Stomach smooth muscle (tissue), 2 donors: ENCODE results near the gene TEX14.

Experiments
- H3K27ac ChIP-seq: one replicate; pipeline ENCODE4 v1.7.0; 2013; ENCODE audit warnings: mild to moderate bottlenecking, low read length, inconsistent platforms
- H3K27me3 ChIP-seq, 2 donors: one replicate each; pipeline ENCODE4 v1.7.0; 2013; ENCODE audit warnings: low read length in 2 of 2; ENCODE audit not compliant: insufficient read depth in 2 of 2, control insufficient read depth in 1 of 2
- H3K36me3 ChIP-seq, 2 donors: one replicate each; pipeline ENCODE4 v1.7.0; 2013; ENCODE audit warnings: low read length in 2 of 2; ENCODE audit not compliant: control insufficient read depth in 2 of 2, insufficient read depth in 2 of 2
- H3K4me1 ChIP-seq: one replicate; pipeline ENCODE4 v1.7.0; 2013; ENCODE audit warnings: low read length; ENCODE audit not compliant: control insufficient read depth, insufficient read depth
- H3K4me3 ChIP-seq, 2 donors: one replicate each; pipeline ENCODE4 v1.7.0; 2013; ENCODE audit warnings: low read length in 2 of 2
- H3K9ac ChIP-seq, 2 donors: one replicate each; pipeline ENCODE4 v1.7.0; 2013; ENCODE audit warnings: low read length in 2 of 2, mild to moderate bottlenecking in 1 of 2
- H3K9me3 ChIP-seq, 2 donors: one replicate each; pipeline ENCODE4 v1.7.0; 2013; ENCODE audit warnings: low read length in 2 of 2; ENCODE audit not compliant: control insufficient read depth in 2 of 2
- donor health status: healthy.
- donor health status: Pancreatic carcinoma.

The TEX14 gene, protein sequence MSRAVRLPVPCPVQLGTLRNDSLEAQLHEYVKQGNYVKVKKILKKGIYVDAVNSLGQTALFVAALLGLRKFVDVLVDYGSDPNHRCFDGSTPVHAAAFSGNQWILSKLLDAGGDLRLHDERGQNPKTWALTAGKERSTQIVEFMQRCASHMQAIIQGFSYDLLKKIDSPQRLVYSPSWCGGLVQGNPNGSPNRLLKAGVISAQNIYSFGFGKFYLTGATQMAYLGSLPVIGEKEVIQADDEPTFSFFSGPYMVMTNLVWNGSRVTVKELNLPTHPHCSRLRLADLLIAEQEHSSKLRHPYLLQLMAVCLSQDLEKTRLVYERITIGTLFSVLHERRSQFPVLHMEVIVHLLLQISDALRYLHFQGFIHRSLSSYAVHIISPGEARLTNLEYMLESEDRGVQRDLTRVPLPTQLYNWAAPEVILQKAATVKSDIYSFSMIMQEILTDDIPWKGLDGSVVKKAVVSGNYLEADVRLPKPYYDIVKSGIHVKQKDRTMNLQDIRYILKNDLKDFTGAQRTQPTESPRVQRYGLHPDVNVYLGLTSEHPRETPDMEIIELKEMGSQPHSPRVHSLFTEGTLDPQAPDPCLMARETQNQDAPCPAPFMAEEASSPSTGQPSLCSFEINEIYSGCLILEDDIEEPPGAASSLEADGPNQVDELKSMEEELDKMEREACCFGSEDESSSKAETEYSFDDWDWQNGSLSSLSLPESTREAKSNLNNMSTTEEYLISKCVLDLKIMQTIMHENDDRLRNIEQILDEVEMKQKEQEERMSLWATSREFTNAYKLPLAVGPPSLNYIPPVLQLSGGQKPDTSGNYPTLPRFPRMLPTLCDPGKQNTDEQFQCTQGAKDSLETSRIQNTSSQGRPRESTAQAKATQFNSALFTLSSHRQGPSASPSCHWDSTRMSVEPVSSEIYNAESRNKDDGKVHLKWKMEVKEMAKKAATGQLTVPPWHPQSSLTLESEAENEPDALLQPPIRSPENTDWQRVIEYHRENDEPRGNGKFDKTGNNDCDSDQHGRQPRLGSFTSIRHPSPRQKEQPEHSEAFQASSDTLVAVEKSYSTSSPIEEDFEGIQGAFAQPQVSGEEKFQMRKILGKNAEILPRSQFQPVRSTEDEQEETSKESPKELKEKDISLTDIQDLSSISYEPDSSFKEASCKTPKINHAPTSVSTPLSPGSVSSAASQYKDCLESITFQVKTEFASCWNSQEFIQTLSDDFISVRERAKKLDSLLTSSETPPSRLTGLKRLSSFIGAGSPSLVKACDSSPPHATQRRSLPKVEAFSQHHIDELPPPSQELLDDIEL (N-terminal part only)

DNA sequence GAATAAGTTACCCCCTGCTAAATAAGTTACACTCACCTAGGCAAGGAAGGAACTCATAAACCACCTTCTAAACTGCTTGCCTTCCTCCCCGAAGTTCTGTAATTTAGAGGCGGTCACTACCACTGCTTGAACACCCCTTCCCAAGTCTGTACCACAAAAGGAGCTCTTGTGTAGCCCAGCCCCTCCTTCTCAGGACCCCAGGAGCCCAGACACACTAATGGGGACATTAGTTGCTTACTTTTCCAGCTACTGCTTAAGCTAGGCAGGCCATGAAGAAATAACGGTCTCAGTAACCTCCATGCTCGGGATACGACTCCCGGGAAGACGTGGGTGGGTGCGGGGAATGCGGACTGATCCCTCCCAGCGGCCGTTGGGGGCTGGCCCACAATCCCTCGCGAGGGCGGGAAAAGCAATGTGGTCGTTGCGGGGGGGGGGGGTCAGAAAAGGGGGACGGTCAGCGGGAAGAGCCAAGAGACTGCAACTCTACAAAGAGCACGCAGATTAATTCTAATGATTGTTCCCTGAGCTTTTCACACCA is at the start of gene TEX14:
TSS of gene TEX14 (minus strand) at position 345 of the 538 bp plus-strand sequence. CDS start 40,044 bp downstream, outside the sequence.
- Histone ChIP-seq H3K36me3 (no peaks in the 10 kb centered on the region), H3K9me3 (no peaks in the 10 kb centered on the region), H3K4me3 (peak within 1 kb of the TSS; percentile 71 to 92), H3K9ac (peak within 1 kb of the TSS; percentile 73 to 82), H3K27ac (peak within 1 kb of the TSS; percentile 93), H3K27me3 (no peaks in the 10 kb centered on the region), H3K4me1 (peaks cover 4% of the 10 kb centered on the region)

DNA sequence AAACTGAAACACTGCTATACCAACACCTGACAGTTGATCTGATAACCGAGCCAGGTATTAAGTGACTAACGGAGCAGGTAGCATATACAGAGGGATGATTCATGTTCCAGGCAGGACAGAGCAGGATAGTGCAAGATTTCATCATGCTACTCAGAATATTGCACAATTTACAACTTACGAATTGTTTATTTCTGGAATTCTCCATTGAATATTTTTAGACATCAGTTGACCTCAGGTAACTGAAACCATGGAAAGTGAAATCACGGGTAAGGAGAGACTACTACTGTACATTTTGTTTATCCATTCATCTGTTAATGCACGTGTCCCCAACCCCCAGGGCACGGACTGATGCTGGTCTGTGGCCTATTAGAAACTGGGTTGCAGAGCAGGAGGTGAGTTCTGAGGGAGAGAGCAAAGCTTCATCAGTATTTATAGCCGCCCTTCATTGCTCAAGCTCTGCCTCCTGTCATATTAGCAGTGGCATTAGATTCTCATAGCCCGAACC is 49.3 kb upstream of the TEX14 start:
- Histone ChIP-seq H3K9me3 (no peaks in the 10 kb centered on the region), H3K9ac (no peak overlapping the region), H3K27ac (no peak overlapping the region), H3K36me3 (no peaks in the 10 kb centered on the region), H3K27me3 (no peaks in the 10 kb centered on the region), H3K4me3 (no peak overlapping the region), H3K4me1 (no peaks in the 10 kb centered on the region)

DNA sequence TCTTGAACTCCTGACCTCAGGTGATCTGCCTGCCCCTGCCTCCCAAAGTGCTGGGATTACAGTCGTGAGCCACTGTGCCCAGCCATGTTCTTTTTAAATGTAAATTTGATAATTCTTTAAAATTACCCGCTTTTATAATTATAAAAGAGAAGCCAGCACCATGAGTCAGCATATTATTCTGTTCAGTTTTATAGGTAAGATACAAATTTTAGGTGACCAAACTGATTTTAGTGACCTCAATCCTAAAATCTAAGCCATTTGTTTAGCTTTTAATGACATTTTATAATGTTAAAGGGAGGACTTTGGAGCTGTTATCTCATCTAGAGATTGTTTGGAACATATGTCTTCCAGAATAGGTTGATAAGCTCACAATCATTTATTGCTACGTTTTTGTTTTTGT is 43.0 kb upstream of the TEX14 start:
- H3K4me3 ChIP-seq = no peak overlapping the region
- no peak overlapping the region for H3K27ac ChIP-seq
- peaks cover 0 to 4% of the 10 kb centered on the region in 2 donors for H3K36me3 ChIP-seq
- H3K9me3 ChIP-seq = no peaks in the 10 kb centered on the region
- H3K4me1 ChIP-seq = no peaks in the 10 kb centered on the region
- H3K27me3 ChIP-seq = no peaks in the 10 kb centered on the region
- H3K9ac ChIP-seq = no peak overlapping the region

DNA sequence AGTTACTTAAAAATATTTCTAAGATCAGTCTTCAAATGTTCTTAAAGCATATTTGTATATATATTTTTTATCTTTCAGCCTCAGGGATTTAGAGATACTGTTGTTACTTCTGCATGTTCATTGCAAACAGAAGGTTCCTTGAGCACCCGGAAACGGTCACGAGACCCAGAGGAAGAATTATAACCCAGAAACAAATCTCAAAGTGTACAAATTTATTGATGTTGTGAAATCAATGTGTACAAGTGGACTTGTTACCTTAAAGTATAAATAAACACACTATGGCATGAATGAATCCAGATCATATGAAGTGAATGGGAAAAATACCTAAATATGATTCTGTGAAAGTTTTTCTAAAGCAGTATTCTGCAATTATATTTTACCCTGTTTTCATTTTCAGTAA is 42.2 kb upstream of the TEX14 start:
- Histone ChIP-seq H3K9ac (no peak overlapping the region), H3K4me3 (no peak overlapping the region), H3K9me3 (no peaks in the 10 kb centered on the region), H3K36me3 (peaks cover 0 to 4% of the 10 kb centered on the region in 2 donors), H3K27me3 (no peaks in the 10 kb centered on the region), H3K27ac (no peak overlapping the region), H3K4me1 (no peaks in the 10 kb centered on the region)

DNA sequence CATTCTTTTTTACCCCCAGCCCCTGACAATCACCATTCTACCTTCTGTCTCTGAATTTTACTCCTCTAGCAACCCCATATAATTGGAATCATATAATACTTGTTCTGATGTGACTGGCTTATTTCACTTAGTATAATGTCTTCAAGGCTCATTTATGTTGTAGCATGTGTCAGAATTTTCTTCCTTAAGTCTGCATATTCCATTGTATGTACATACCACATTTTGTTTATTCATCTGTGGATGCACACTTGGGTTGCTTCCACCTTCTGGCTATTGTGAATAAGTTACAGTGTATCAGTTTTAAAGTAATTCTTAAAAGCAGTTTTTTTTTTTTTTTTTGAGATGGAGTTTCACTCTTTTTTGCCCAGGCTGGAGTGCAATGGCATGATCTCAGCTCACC is 39.1 kb upstream of the TEX14 start:
- H3K4me3 ChIP-seq = no peak overlapping the region
- no peaks in the 10 kb centered on the region for H3K4me1 ChIP-seq
- H3K9ac ChIP-seq = no peak overlapping the region
- no peak overlapping the region for H3K27ac ChIP-seq
- H3K9me3 ChIP-seq = no peaks in the 10 kb centered on the region
- H3K27me3 ChIP-seq = no peaks in the 10 kb centered on the region
- peaks cover 0 to 4% of the 10 kb centered on the region in 2 donors for H3K36me3 ChIP-seq

DNA sequence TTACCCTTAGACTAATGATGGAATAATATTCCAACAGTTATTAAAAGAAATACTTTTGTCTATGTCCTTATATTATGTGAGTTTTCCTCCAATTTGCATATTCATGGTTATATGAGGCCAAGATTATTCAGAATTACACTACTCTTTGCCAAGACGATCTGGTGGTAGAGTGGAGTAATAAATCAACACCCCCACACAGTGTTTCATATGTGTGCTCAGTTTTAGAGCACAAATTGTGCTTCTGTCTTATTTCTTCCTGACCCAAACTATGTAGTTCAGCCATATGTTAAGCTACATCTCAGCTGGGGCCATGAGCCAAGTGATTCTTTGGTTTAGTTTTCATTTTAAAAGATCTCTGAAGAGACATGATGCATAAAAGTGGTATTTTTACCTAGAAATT is 37.0 kb upstream of the TEX14 start:
- Histone ChIP-seq H3K9ac (no peak overlapping the region), H3K36me3 (peaks cover 0 to 2% of the 10 kb centered on the region in 2 donors), H3K4me3 (no peak overlapping the region), H3K9me3 (no peaks in the 10 kb centered on the region), H3K27me3 (no peaks in the 10 kb centered on the region), H3K4me1 (no peaks in the 10 kb centered on the region), H3K27ac (no peak overlapping the region)

DNA sequence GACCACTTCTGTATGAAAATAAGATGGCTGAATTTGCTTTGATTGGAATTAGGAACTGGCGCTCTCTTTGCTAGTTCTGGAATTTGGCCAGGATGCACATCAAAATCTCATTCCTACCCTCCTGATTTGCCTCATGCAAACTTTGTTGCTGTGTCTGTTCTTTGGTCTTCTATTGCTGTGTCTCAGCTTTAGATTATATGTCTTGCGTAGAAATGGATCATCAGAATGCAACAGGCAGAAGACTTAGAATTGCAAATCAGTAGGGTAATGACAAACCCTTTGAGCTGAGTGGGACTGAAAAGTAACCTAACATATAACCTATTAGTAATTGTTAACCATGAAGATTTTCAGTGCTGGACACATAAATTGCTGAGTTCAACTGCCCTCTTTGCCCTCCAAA is 30.9 kb upstream of the TEX14 start:
- Histone ChIP-seq H3K9ac (no peak overlapping the region), H3K27ac (no peak overlapping the region), H3K9me3 (no peaks in the 10 kb centered on the region), H3K27me3 (no peaks in the 10 kb centered on the region), H3K4me3 (no peak overlapping the region), H3K4me1 (no peaks in the 10 kb centered on the region), H3K36me3 (peaks cover 6 to 7% of the 10 kb centered on the region in 2 donors)

DNA sequence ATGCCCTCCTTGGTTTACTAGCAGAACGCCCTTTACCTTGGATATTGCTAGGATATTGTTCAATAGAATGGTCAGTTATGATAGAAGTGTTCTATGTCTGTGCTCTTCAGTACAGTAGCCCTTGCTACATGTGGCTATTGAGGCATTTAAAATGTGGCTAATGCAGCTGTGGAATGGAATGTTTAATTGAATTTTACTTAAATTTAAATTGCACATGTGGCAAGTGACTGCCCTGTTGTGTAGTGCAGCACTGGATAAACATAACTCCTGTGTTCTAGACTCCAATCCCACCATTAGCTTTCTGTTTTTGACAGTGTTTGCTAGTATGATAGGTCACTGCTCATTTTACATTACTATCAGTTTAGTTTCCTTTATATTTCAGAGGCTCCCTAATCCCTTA is 30.4 kb upstream of the TEX14 start:
- Histone ChIP-seq H3K9me3 (no peaks in the 10 kb centered on the region), H3K4me1 (no peaks in the 10 kb centered on the region), H3K36me3 (peaks cover 6 to 7% of the 10 kb centered on the region in 2 donors), H3K27ac (no peak overlapping the region), H3K9ac (no peak overlapping the region), H3K4me3 (no peak overlapping the region), H3K27me3 (no peaks in the 10 kb centered on the region)

DNA sequence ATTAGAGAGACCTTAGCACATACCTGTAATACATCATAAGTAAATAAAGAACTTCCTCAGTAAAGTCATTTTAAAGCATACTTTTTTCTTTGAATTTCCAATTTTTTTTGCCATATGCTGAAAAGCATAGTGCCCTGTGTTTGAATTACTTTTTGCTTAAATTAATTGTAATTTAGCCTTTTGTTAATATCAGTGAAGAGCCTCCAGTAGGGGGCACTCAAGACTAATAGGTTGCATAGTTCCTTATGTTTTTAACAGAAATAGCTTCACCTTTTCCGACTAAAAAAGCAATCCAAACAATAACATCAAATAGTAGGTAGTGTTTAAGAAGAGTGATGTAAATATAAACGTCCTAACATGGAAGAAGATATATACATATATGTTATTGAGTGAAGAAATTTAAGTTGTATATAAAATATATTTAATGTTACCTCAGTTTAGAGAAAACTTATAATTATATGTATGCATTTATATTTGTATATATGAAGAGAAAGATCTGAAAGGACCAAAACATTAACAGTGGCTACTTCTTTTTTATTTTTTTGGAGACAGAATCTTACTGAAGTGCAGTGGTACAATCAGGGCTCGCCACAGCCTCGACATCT is 19.2 kb upstream of the TEX14 start:
- Histone ChIP-seq H3K27ac (no peak overlapping the region), H3K36me3 (peaks cover 8 to 12% of the 10 kb centered on the region in 2 donors), H3K9me3 (no peaks in the 10 kb centered on the region), H3K4me1 (no peaks in the 10 kb centered on the region), H3K4me3 (no peak overlapping the region), H3K27me3 (no peaks in the 10 kb centered on the region), H3K9ac (no peak overlapping the region)
